ENCODE results near the gene PPT1.
A peak's percentile ranks its signal among the peaks of the same experiment; 100 is the strongest.

Gene PPT1

GRCh38 chr1:40058453-40059337 is 38.4 kb downstream of the PPT1 start:
- POLR2A ChIA-PET = no interaction called here
- H3K4me1 ChIP-seq (ENCODE audit: control insufficient read depth, insufficient read depth, low read length) = 0 out of 2 replicates have a peak, but pooled peaks cover 11% of the 10 kb centered on the region
- H3K27ac ChIP-seq (ENCODE audit: extremely low read depth, low read depth, low read length) = no peak overlapping the region
- TF ChIP-seq ZNF501 (tag by site-specific recombination; IDR thresholded peaks at IDR 0.05) (no peak), SP7 (tag by site-specific recombination; IDR thresholded peaks at IDR 0.05) (no peak), ZNF174 (tag by site-specific recombination; IDR thresholded peaks at IDR 0.05) (no peak), FEZF1 (tag by site-specific recombination; IDR thresholded peaks at IDR 0.05) (no peak), KLF10 (tag by site-specific recombination; IDR thresholded peaks at IDR 0.05) (no peak), ZNF510 (tag by site-specific recombination; IDR thresholded peaks at IDR 0.05; ENCODE audit: insufficient replicate concordance) (no peak), ZNF341 (tag by site-specific recombination; IDR thresholded peaks at IDR 0.05; ENCODE audit: low read depth) (no peak), OSR2 (tag by site-specific recombination; IDR thresholded peaks at IDR 0.05) (no peak), ZNF239 (tag by site-specific recombination; IDR thresholded peaks at IDR 0.05) (no peak)
- no peak overlapping the region for H3K4me3 ChIP-seq (ENCODE audit: low read depth, low read length)
- H3K36me3 ChIP-seq (ENCODE audit: control insufficient read depth in 2 of 2, insufficient read depth in 1 of 2, low read length in 2 of 2) = peaks cover 29 to 64% of the 10 kb centered on the region in 2 experiments
- CTCF ChIA-PET = interaction anchor here (0.7 to 1.6 kb wide), 3 partner anchors 20 to 280 kb away, joined by 3 read pairs; no protein-coding TSS in a partner anchor
- H3K9me3 ChIP-seq (ENCODE audit: control insufficient read depth, insufficient read depth, low read depth, low read length) = no peaks in the 10 kb centered on the region

GRCh38 chr1:40058097-40058452 is 39.0 kb downstream of the PPT1 start:
- Histone ChIP-seq H3K27ac (ENCODE audit: extremely low read depth, low read depth, low read length) (no peak overlapping the region), H3K4me3 (ENCODE audit: low read depth, low read length) (no peak overlapping the region), H3K9me3 (ENCODE audit: control insufficient read depth, insufficient read depth, low read depth, low read length) (no peaks in the 10 kb centered on the region), H3K36me3 (ENCODE audit: control insufficient read depth in 2 of 2, insufficient read depth in 1 of 2, low read length in 2 of 2) (peaks cover 23 to 58% of the 10 kb centered on the region in 2 experiments), H3K4me1 (ENCODE audit: control insufficient read depth, insufficient read depth, low read length) (0 out of 2 replicates have a peak, but pooled peaks cover 11% of the 10 kb centered on the region)
- TF ChIP-seq ZNF133 (tag by site-specific recombination; IDR thresholded peaks at IDR 0.05) (no peak), ZFP3 (tag by site-specific recombination; IDR thresholded peaks at IDR 0.05; ENCODE audit: low read depth) (no peak), WT1 (tag by site-specific recombination; IDR thresholded peaks at IDR 0.05) (no peak), SETDB1 (IDR thresholded peaks at IDR 0.05; ENCODE audit: insufficient read length, low read length) (no peak), ZNF664 (tag by site-specific recombination; IDR thresholded peaks at IDR 0.05) (no peak), ZNF202 (tag by site-specific recombination; IDR thresholded peaks at IDR 0.05; ENCODE audit: borderline replicate concordance) (no peak), ZSCAN16 (tag by site-specific recombination; IDR thresholded peaks at IDR 0.05) (no peak), BCL11B (tag by site-specific recombination; IDR thresholded peaks at IDR 0.05; ENCODE audit: low read depth) (no peak), ZFHX2 (tag by site-specific recombination; conservative IDR thresholded peaks at IDR 0.05) (no peak)
- POLR2A ChIA-PET = interaction anchor here (1.1 kb wide), 1 partner anchor 18 kb away, joined by 3 read pairs; the partner anchor contains the start of gene CAP1
- CTCF ChIA-PET = interaction anchor here (0.9 to 1.6 kb wide), 2 partner anchors 21 to 281 kb away, joined by 3 read pairs; no protein-coding TSS in a partner anchor

- ChIA-PET CTCF (interaction anchor here (0.9 to 1.6 kb wide), 2 partner anchors 22 to 281 kb away, joined by 3 read pairs; no protein-coding TSS in a partner anchor), POLR2A (interaction anchor here (1.1 kb wide), 1 partner anchor 17 kb away, joined by 3 read pairs; the partner anchor contains the start of gene CAP1)
- Histone ChIP-seq H3K4me3 (ENCODE audit: low read depth, low read length) (no peak overlapping the region), H3K27ac (ENCODE audit: extremely low read depth, low read depth, low read length) (no peak overlapping the region), H3K9me3 (ENCODE audit: control insufficient read depth, insufficient read depth, low read depth, low read length) (no peaks in the 10 kb centered on the region), H3K36me3 (ENCODE audit: control insufficient read depth in 2 of 2, insufficient read depth in 1 of 2, low read length in 2 of 2) (peaks cover 21 to 53% of the 10 kb centered on the region in 2 experiments), H3K4me1 (ENCODE audit: control insufficient read depth, insufficient read depth, low read length) (0 out of 2 replicates have a peak, but pooled peaks cover 11% of the 10 kb centered on the region)
- TF ChIP-seq ZNF112 (tag by site-specific recombination; IDR thresholded peaks at IDR 0.05) (no peak), ZNF600 (tag by site-specific recombination; IDR thresholded peaks at IDR 0.05) (peak; percentile 30; the same call in 1 of the 2 replicates), ZNF19 (tag by site-specific recombination; IDR thresholded peaks at IDR 0.05; ENCODE audit: low read depth) (no peak), ZNF558 (tag by site-specific recombination; IDR thresholded peaks at IDR 0.05) (no peak)
Measured at GRCh38 chr1:40057310-40058030, 39.6 kb downstream of the PPT1 start.
